GM23338 (cell line): ENCODE results near the gene FUNDC1. TPM values are rescaled to one million over a fixed set of nuclear protein-coding genes. Genes with fewer than 3 reads are reported as not detected.

Experiments used
- ATAC-seq: fragments of 200-7000 bp; cut with Tn5 transposase; 3 replicates; pipeline ENCODE4 v1.9.1; 2020
- DNase-seq: peaks from one replicate; pipeline ENCODE4 v3.0.0-alpha.2; 2015; ENCODE audit warnings: low spot score
- H2AFZ ChIP-seq: fragments of 200-600 bp; sonication (generic); 2 replicates; pipeline ENCODE4 v1.8.0; 2016; ENCODE audit warnings: antibody characterized with exemption, mild to moderate bottlenecking, moderate library complexity
- H3F3A ChIP-seq: fragments of 200-600 bp; sonication (generic); replicated peaks from 2 replicates; pipeline ENCODE4 v1.8.0; 2017; ENCODE audit warnings: antibody characterized with exemption, mixed run types, low read depth
- H3K27ac ChIP-seq: fragments of 200-600 bp; sonication (generic); 2 replicates; pipeline ENCODE4 v1.6.1; 2016; ENCODE audit warnings: low read depth
- H3K27me3 ChIP-seq: fragments of 200-600 bp; sonication (generic); 2 replicates; pipeline ENCODE4 v1.8.0; 2016; ENCODE audit warnings: mild to moderate bottlenecking, mixed run types, moderate library complexity; ENCODE audit not compliant: insufficient read depth
- H3K36me3 ChIP-seq: fragments of 200-600 bp; sonication (generic); 2 replicates; pipeline ENCODE4 v1.8.0; 2016; ENCODE audit warnings: mild to moderate bottlenecking; ENCODE audit not compliant: insufficient read depth
- H3K4me1 ChIP-seq: fragments of 200-600 bp; sonication (generic); 2 replicates; pipeline ENCODE4 v1.8.0; 2016; ENCODE audit warnings: mild to moderate bottlenecking, moderate library complexity; ENCODE audit not compliant: insufficient read depth
- H3K4me2 ChIP-seq: fragments of 200-600 bp; sonication (generic); 2 replicates; pipeline ENCODE4 v1.7.1; 2017; ENCODE audit warnings: mixed run types
- H3K4me3 ChIP-seq: fragments of 200-600 bp; sonication (generic); 2 replicates; pipeline ENCODE4 v1.6.1; 2016; ENCODE audit warnings: mixed run types
- H3K79me2 ChIP-seq: fragments of 200-600 bp; sonication (generic); replicated peaks from 2 replicates; pipeline ENCODE4 v1.8.0; 2017; ENCODE audit warnings: mild to moderate bottlenecking; ENCODE audit not compliant: insufficient read depth
- H3K9me2 ChIP-seq: fragments of 200-600 bp; sonication (generic); 2 replicates; pipeline ENCODE4 v1.8.0; 2017; ENCODE audit not compliant: insufficient read depth
- H4K20me1 ChIP-seq: fragments of 200-600 bp; sonication (generic); replicated peaks from 2 replicates; pipeline ENCODE4 v1.8.0; 2017; ENCODE audit warnings: mild to moderate bottlenecking; ENCODE audit not compliant: insufficient read depth
- H3K27ac Mint-ChIP-seq: 2 replicates; pipeline ENCODE4 v1.8.0; 2020; ENCODE audit warnings: inconsistent platforms, mild to moderate bottlenecking, moderate library complexity, mixed read lengths
- H3K27me3 Mint-ChIP-seq: 3 replicates; pipeline ENCODE4 v1.8.0; 2022; ENCODE audit warnings: low read depth, mild to moderate bottlenecking, moderate library complexity, mixed read lengths, inconsistent platforms; ENCODE audit not compliant: insufficient read depth, poor library complexity
- H3K36me3 Mint-ChIP-seq: 3 replicates; pipeline ENCODE4 v1.8.0; 2021; ENCODE audit warnings: low read depth, mild to moderate bottlenecking, inconsistent platforms, moderate library complexity, mixed read lengths
- H3K4me1 Mint-ChIP-seq: 3 replicates; pipeline ENCODE4 v1.8.0; 2020; ENCODE audit warnings: mild to moderate bottlenecking, inconsistent platforms, mixed read lengths
- H3K4me3 Mint-ChIP-seq: 3 replicates; pipeline ENCODE4 v1.8.0; 2021; ENCODE audit warnings: moderate library complexity, mild to moderate bottlenecking, inconsistent platforms, mixed read lengths
- H3K9me3 Mint-ChIP-seq: 3 replicates; pipeline ENCODE4 v1.8.0; 2020; ENCODE audit warnings: moderate library complexity, mild to moderate bottlenecking, inconsistent platforms, mixed read lengths
- CREB1 ChIP-seq: fragments of 250-450 bp; sonication (Bioruptor Pico); IDR thresholded peaks from 2 replicates; pipeline ENCODE4 v1.5.0; 2020; ENCODE audit warnings: low read depth, mild to moderate bottlenecking, moderate library complexity
- CTCF ChIP-seq, 2 experiments: fragments of 200-600 bp in 1 of 2; sonication (generic) in 1 of 2; conservative IDR thresholded peaks; 2 replicates each; pipeline versions ENCODE4 v1.5.1 to v1.6.1; 2016 to 2017; ENCODE audit warnings: antibody characterized with exemption in 2 of 2, low read depth in 2 of 2, mild to moderate bottlenecking in 2 of 2, moderate library complexity in 1 of 2
- ETS1 ChIP-seq: IDR thresholded peaks from 2 replicates; pipeline ENCODE4 v1.6.1; 2016; ENCODE audit warnings: antibody characterized with exemption
- JUNB ChIP-seq: IDR thresholded peaks from one replicate; pipeline ENCODE4 v1.6.1; 2016; ENCODE audit warnings: antibody characterized with exemption; ENCODE audit not compliant: unreplicated experiment
- NANOG ChIP-seq: IDR thresholded peaks from 2 replicates; pipeline ENCODE4 v1.6.1; 2016; ENCODE audit warnings: antibody characterized with exemption, borderline replicate concordance
- POLR2AphosphoS5 ChIP-seq: IDR thresholded peaks from 2 replicates; pipeline ENCODE4 v1.6.1; 2016; ENCODE audit warnings: antibody characterized with exemption, low read depth
- STAT1 ChIP-seq: IDR thresholded peaks from one replicate; pipeline ENCODE4 v1.6.1; 2016; ENCODE audit warnings: antibody characterized with exemption; ENCODE audit not compliant: unreplicated experiment
- ZNF114 ChIP-seq: fragments of 250-450 bp; sonication (Bioruptor Pico); IDR thresholded peaks from 2 replicates; pipeline ENCODE4 v1.5.0; 2020; ENCODE audit warnings: mild to moderate bottlenecking, moderate library complexity
- ZNF331 ChIP-seq: fragments of 250-450 bp; sonication (Bioruptor Pico); IDR thresholded peaks from 2 replicates; pipeline ENCODE4 v1.5.0; 2020; ENCODE audit warnings: low read depth, mild to moderate bottlenecking, moderate library complexity
- ZNF462 ChIP-seq: fragments of 250-450 bp; sonication (Bioruptor Pico); IDR thresholded peaks from 2 replicates; pipeline ENCODE4 v1.5.0; 2020; ENCODE audit warnings: mild to moderate bottlenecking, moderate library complexity
- polyA plus RNA-seq: library from polyadenylated mRNA; unstranded; fragments of >200 nt; fragmentation: Nextera tagmentation; extraction: Ambion mirVana; gene quantifications from 2 replicates; pipeline ENCODE4 v1.2.1, GENCODE V29; 2016
- total RNA-seq: library from RNA; depleted of rRNA; stranded (reverse); fragments of >200 nt; shearing (Covaris generic); gene quantifications from 2 replicates; pipeline ENCODE4 v1.2.3, GENCODE V29; 2014

Gene FUNDC1
- total and polyA plus RNA-seq, 2 experiments from 2014 or later: 10.0 to 44.0 TPM

GRCh38 chrX:44483965-44484606 is 58.6 kb downstream of the FUNDC1 start (continued):
- TF ChIP-seq ZNF462 (CRISPR knock-in tag): no peak
- no peak for TF ChIP-seq ETS1
- no peak for TF ChIP-seq JUNB
- TF ChIP-seq CREB1 (CRISPR knock-in tag): no peak

- Histone ChIP-seq H3K79me2 (no peaks in the 10 kb centered on the region), H3K4me2 (no peak overlapping the region), H3K27ac (no peak overlapping the region), H3F3A (no peaks in the 10 kb centered on the region), H2AFZ (no peak overlapping the region), H3K27me3 (no peaks in the 10 kb centered on the region), H4K20me1 (no peaks in the 10 kb centered on the region), H3K4me1 (no peaks in the 10 kb centered on the region), H3K36me3 (no peaks in the 10 kb centered on the region), H3K4me3 (no peak overlapping the region), H3K9me2 (no peaks in the 10 kb centered on the region)
- Mint-ChIP-seq H3K36me3 (no peaks in the 10 kb centered on the region), H3K4me1 (no peaks in the 10 kb centered on the region), H3K27ac (no peak overlapping the region), H3K27me3 (no peaks in the 10 kb centered on the region), H3K4me3 (no peak overlapping the region), H3K9me3 (peaks cover 4% of the 10 kb centered on the region; the same call in 1 of the 3 replicates)
- no peak for DNase-seq
- ATAC-seq: no peak
- TF ChIP-seq NANOG (no peak), JUNB (no peak), POLR2AphosphoS5 (no peak), CTCF (conservative IDR thresholded peaks at IDR 0.05; ENCODE audit: low read depth in 2 of 2) (no peak), STAT1 (no peak), ZNF331 (CRISPR knock-in tag) (no peak), ETS1 (no peak), ZNF114 (CRISPR knock-in tag) (no peak)
These were observed 60.1 kb downstream of the FUNDC1 start for GRCh38 chrX:44482575-44482974.
